ENCODE data around the gene HSD11B2. TPM values are rescaled to one million over a fixed set of nuclear protein-coding genes. Genes with fewer than 3 reads are reported as not detected.
A peak's percentile ranks its signal among the peaks of the same experiment; 100 is the strongest.

Gene HSD11B2
- total and polyA plus RNA-seq, 9 donors = 3.7 to 14.5 (median 7.7) TPM

DNA sequence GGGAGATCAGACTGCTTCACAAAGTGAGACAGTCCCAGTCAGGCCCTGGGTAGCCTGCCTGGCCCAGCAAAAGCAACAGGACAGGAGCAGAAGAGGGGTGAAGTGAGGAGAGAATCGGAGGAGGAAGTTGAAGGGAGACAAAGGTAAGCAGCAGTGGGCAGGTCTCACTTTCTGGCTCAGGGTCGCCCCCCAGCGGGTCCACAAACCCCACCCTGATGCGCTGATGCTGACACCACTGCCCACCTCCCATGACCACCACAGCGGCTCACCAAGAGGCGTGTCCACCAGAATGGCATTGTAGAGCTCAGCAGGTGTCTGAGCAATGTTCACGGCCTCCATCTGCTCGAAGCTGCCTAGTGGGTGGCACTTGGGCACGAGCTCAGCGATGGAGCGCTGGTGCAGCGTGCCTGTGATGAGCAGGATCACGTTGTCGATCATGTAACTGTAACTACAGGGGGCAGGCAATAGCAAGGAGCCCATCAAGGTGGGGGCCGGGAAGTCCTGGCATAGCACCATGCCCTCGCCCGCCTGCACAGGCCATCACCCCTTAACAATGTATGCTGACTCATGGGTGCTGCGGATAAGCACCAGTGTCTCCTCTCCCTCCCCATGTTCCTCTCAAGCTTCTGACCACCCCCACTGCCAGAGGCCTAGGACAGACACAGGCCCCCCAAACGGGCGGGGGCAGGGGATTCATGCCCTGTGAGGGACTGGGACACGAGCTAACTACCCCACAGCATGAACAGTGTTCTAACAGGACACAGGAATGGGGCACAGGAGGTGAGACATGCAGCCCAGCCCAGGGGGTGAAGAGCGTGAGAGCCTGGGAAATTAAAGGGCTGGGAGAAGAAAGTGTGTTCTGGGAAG is 13.6 kb downstream of the HSD11B2 start:
- Histone ChIP-seq H3K4me3 (ENCODE audit: low read length) (no peak overlapping the region), H3K27ac (ENCODE audit: low read length) (peak overlapping the region; percentile 32), H3K9me3 (replicated peaks; ENCODE audit: control insufficient read depth, low read depth, low read length) (no peaks in the 10 kb centered on the region), H3K4me1 (ENCODE audit: control insufficient read depth, insufficient read depth, low read length) (peaks cover 91% of the 10 kb centered on the region), H3K36me3 (ENCODE audit: control insufficient read depth, insufficient read depth, low read length) (peaks cover 7% of the 10 kb centered on the region), H3K27me3 (ENCODE audit: control insufficient read depth, insufficient read depth, low read length) (no peaks in the 10 kb centered on the region)
- DNase-seq = no peak
- WGBS (ENCODE audit: insufficient coverage) = 80% methylated on average over 20 of the region's 22 CpGs

DNA sequence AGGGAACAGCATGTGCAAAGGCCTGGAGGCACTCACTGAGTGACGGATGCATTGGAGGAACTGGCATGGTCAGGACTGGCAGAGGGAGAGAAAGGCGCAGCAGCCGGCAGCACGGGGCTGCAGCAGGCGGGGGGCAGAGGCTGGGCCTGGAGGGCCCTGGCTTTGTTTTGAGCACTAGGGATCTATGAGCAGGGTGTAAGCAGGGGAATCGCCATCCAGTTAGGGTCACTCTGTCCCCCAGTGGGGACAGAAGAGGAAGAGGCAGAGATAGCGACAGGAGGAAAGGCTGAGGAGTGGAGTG is 14.2 kb downstream of the HSD11B2 start:
- 86% methylated on average over 7 of the region's 7 CpGs for WGBS (ENCODE audit: insufficient coverage)
- H3K27ac ChIP-seq (ENCODE audit: low read length) = no peak overlapping the region
- H3K36me3 ChIP-seq (ENCODE audit: control insufficient read depth, insufficient read depth, low read length) = peaks cover 7% of the 10 kb centered on the region

DNA sequence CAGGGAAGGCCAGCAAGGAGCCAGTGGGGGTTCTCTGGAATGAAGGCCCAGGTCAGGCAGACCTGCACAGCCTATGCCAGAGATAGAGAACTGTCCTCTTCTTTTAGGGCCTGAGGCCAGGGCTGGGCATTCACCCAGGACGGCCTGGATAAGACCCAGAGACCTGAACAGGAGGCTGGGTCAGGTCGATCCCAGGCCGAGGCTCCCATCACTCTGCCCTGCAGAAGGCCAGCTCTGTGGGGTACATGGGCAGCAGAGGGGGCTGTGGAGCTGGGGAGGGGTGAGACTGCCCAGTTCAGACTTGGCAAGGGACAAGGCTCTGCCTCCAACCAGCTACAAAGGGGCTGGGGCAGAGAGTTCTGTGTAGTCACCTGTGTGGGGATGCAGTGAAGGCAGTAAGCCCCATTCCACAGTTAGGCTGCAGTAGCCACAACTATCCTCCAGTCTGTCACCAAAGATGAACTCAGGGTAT is 14.6 kb downstream of the HSD11B2 start:
- H3K27me3 ChIP-seq (ENCODE audit: control insufficient read depth, insufficient read depth, low read length) = no peaks in the 10 kb centered on the region
- peaks cover 98% of the 10 kb centered on the region for H3K4me1 ChIP-seq (ENCODE audit: control insufficient read depth, insufficient read depth, low read length)
- H3K9me3 ChIP-seq (replicated peaks; ENCODE audit: control insufficient read depth, low read depth, low read length) = no peaks in the 10 kb centered on the region
- H3K36me3 ChIP-seq (ENCODE audit: control insufficient read depth, insufficient read depth, low read length) = peaks cover 7% of the 10 kb centered on the region
- H3K27ac ChIP-seq (ENCODE audit: low read length) = no peak overlapping the region
- 78% methylated on average over 3 of the region's 3 CpGs for WGBS (ENCODE audit: insufficient coverage)
- no peak for DNase-seq
- no peak overlapping the region for H3K4me3 ChIP-seq (ENCODE audit: low read length)

More for the DNA sequence above, 14.2 kb downstream of the HSD11B2 start:
- no peaks in the 10 kb centered on the region for H3K27me3 ChIP-seq (ENCODE audit: control insufficient read depth, insufficient read depth, low read length)
- no peak for DNase-seq
- no peak overlapping the region for H3K4me3 ChIP-seq (ENCODE audit: low read length)
- peaks cover 97% of the 10 kb centered on the region for H3K4me1 ChIP-seq (ENCODE audit: control insufficient read depth, insufficient read depth, low read length)
- H3K9me3 ChIP-seq (replicated peaks; ENCODE audit: control insufficient read depth, low read depth, low read length) = no peaks in the 10 kb centered on the region

DNA sequence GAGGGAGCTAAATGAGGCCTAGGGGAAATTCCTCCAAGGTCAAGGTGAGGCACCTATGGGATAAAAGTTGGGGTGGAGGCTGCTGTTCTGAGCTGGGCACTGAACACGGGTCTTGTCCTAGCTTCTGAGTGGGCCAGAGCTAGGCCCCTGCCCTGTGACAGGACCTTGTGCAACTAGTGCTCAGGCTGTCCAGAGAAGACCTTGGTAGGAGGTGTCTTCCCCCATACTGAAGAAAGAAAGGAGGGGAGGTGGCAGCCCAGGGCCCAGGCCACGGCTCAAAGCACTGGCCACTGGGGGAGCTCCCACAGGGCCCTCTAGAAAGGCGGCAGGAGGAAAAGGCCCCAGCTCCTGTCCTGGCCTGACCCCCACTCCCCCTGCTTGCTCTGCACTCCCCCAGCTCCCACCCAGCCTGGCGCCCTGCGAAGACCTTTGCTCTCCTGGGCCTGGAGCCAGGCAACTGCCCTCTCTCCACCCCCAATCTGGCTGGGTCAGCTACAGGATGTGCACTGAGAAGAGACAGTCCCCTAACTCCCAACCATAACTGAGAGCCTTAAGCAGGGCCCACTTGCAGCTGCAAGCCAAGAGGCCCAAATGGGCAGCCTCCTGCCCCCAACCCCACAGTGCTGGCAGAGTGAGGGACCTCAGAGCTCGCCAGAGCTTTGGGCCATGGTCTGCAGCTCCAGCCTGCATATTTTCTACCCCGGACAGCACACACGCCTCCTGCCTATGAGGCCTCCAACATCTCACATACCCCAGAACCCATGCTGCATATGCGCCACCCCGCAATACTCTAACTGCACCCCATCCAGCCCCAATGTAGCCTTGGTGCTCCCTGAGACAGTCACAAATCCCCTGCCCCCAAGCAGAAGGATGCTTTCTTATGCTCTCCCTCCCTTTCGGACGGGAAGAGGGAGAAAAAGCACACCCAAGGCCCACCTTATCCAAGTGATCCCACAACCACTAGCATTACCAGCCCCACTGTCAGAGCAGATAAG is 15.3 kb downstream of the HSD11B2 start:
- no peak overlapping the region for H3K27ac ChIP-seq (ENCODE audit: low read length)

DNA sequence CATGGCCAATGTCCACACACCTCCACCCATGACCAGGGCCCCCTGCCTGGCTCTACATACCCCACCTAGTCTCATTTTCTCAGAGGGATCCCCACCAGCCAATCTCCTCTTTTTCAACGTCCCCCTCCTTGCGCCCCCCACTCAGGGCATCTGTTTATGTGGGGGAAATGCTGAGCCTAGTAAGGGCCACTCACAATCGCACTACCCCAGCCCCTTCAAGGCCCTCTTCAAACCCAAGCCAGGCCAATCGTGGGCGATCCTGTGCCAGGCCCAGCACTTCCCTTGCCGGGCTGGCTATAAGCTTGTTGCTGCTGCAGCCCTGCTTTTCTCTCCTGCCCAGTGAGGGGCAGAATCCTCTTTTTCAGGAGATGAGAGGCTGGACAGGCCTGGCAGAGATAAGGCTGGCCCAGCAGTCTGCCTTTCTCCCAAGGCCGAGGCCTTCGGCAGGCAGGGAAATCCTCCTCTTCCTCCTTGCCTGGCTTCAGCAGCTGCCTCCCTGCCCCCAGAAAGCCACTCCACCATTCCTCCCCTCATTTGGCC is 16.1 kb downstream of the HSD11B2 start:
- DNase-seq = no peak
- WGBS (ENCODE audit: insufficient coverage) = 70% methylated on average over 3 of the region's 8 CpGs
- H3K4me1 ChIP-seq (ENCODE audit: control insufficient read depth, insufficient read depth, low read length) = peaks cover 98% of the 10 kb centered on the region
- H3K9me3 ChIP-seq (replicated peaks; ENCODE audit: control insufficient read depth, low read depth, low read length) = no peaks in the 10 kb centered on the region
- peak overlapping the region; percentile 52 for H3K27ac ChIP-seq (ENCODE audit: low read length)
- H3K27me3 ChIP-seq (ENCODE audit: control insufficient read depth, insufficient read depth, low read length) = no peaks in the 10 kb centered on the region
- no peak overlapping the region for H3K4me3 ChIP-seq (ENCODE audit: low read length)
- peaks cover 15% of the 10 kb centered on the region for H3K36me3 ChIP-seq (ENCODE audit: control insufficient read depth, insufficient read depth, low read length)

More for the DNA sequence above, 15.3 kb downstream of the HSD11B2 start:
- DNase-seq = peak; percentile 57
- H3K9me3 ChIP-seq (replicated peaks; ENCODE audit: control insufficient read depth, low read depth, low read length) = no peaks in the 10 kb centered on the region
- no peak overlapping the region for H3K4me3 ChIP-seq (ENCODE audit: low read length)
- H3K27me3 ChIP-seq (ENCODE audit: control insufficient read depth, insufficient read depth, low read length) = no peaks in the 10 kb centered on the region
- H3K4me1 ChIP-seq (ENCODE audit: control insufficient read depth, insufficient read depth, low read length) = peaks cover 98% of the 10 kb centered on the region
- 70% methylated on average over 11 of the region's 12 CpGs for WGBS (ENCODE audit: insufficient coverage)
- peaks cover 12% of the 10 kb centered on the region for H3K36me3 ChIP-seq (ENCODE audit: control insufficient read depth, insufficient read depth, low read length)

DNA sequence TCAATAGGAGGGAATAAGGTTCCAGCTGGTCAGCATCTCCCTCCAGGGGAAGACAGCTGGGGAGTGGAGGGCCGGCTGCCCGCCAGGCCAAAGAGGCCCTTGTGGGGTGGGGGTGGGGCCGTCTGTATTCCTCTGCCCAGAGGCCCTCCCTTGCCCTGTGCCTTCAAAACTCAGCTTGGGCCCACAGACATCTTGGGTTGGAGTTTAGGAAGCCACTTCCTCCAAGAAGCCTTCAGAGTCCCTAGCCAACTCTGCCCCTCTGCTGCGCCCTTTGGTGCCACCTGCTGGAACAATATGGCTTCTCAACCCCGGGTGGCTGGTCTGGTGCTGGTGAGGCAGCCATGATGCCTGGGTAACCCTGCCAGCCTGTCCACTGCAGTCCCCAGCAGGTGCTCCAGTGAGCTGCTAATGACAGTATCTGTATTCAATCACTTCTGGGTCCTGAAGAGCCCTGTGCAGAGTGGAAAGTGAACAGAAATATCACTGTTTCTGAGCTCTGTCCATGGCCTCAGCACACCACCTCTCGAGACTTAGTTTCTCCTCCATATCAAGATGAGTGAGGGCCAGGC is 16.7 kb downstream of the HSD11B2 start:
- no peak overlapping the region for H3K4me3 ChIP-seq (ENCODE audit: low read length)
- peaks cover 98% of the 10 kb centered on the region for H3K4me1 ChIP-seq (ENCODE audit: control insufficient read depth, insufficient read depth, low read length)
- 61% methylated on average over 2 of the region's 6 CpGs for WGBS (ENCODE audit: insufficient coverage)
- no peaks in the 10 kb centered on the region for H3K9me3 ChIP-seq (replicated peaks; ENCODE audit: control insufficient read depth, low read depth, low read length)
- peak overlapping the region; percentile 52 for H3K27ac ChIP-seq (ENCODE audit: low read length)
- DNase-seq = peak; percentile 85
- peaks cover 20% of the 10 kb centered on the region for H3K36me3 ChIP-seq (ENCODE audit: control insufficient read depth, insufficient read depth, low read length)
- no peaks in the 10 kb centered on the region for H3K27me3 ChIP-seq (ENCODE audit: control insufficient read depth, insufficient read depth, low read length)

DNA sequence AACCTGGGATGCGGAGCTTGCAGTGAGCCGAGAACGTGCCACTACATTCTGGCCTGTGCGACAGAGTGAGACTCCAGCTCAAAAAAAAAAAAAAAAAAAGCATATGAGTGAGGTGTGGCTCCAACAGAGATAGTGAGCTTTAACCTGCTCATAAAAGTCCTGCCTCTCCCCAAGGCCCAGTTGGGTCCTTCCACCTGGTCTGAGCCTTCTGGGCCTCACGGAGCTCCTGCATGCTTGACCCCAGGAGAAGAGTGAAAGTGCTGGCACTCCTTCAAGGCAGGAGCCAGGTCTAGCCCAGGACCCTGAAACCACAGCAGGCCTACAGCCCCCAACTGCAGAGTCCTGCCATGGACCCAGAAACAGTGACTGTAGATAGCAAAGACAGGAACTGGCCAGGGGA is 17.7 kb downstream of the HSD11B2 start:
- no peak overlapping the region for H3K4me3 ChIP-seq (ENCODE audit: low read length)
- WGBS (ENCODE audit: insufficient coverage) = 90% methylated on average over 1 of the region's 5 CpGs
- H3K4me1 ChIP-seq (ENCODE audit: control insufficient read depth, insufficient read depth, low read length) = peaks cover 92% of the 10 kb centered on the region
- no peaks in the 10 kb centered on the region for H3K9me3 ChIP-seq (replicated peaks; ENCODE audit: control insufficient read depth, low read depth, low read length)
- no peak for DNase-seq
- H3K27ac ChIP-seq (ENCODE audit: low read length) = no peak overlapping the region
- H3K36me3 ChIP-seq (ENCODE audit: control insufficient read depth, insufficient read depth, low read length) = peaks cover 30% of the 10 kb centered on the region
- no peaks in the 10 kb centered on the region for H3K27me3 ChIP-seq (ENCODE audit: control insufficient read depth, insufficient read depth, low read length)

DNA sequence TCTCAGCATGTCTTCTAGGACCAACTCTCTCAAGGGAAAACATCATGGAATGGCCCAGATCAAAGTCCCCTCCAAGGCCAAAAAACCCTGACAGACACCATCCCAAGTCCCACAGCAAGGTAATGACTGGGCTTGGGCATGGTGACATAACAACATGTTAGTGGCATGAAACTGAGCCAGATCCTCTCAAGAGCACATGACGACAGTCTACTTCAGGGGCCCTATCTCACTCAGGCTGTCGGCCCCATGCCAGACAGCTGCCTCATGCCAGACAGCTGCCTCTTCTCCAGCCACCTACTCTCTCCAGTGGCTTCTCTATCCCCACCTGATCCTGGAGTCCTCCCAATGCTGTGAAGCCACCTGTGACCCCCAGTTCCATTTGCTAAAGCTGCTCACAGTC is 18.4 kb downstream of the HSD11B2 start:
- Histone ChIP-seq H3K27me3 (ENCODE audit: control insufficient read depth, insufficient read depth, low read length) (no peaks in the 10 kb centered on the region), H3K9me3 (replicated peaks; ENCODE audit: control insufficient read depth, low read depth, low read length) (no peaks in the 10 kb centered on the region), H3K4me3 (ENCODE audit: low read length) (no peak overlapping the region), H3K36me3 (ENCODE audit: control insufficient read depth, insufficient read depth, low read length) (peaks cover 30% of the 10 kb centered on the region), H3K27ac (ENCODE audit: low read length) (peak overlapping the region; percentile 13), H3K4me1 (ENCODE audit: control insufficient read depth, insufficient read depth, low read length) (peaks cover 85% of the 10 kb centered on the region)
- 55% methylated on average over 2 of the region's 2 CpGs for WGBS (ENCODE audit: insufficient coverage)
- DNase-seq = peak; percentile 63

DNA sequence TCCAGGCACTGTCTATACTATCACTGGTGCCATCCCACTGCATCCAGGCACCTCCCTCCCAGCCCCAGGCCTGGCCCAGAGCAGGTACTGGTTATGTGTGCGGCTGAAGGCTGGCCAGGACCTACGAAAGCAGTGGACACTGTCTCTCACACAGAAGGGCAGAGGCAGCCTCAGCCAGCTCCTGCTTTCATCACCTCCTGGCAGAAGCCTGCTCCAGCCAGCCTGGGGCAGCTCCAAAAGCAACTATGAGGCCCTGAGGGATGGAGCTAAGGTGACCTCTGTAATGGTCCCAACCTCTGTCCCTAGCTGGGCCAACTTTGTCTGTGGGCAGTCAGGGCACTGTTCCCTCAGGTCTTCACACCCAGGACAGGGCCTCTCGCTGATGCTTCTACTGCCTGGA is 18.8 kb downstream of the HSD11B2 start:
- Histone ChIP-seq H3K27ac (ENCODE audit: low read length) (peak overlapping the region; percentile 13), H3K36me3 (ENCODE audit: control insufficient read depth, insufficient read depth, low read length) (peaks cover 30% of the 10 kb centered on the region), H3K4me1 (ENCODE audit: control insufficient read depth, insufficient read depth, low read length) (peaks cover 81% of the 10 kb centered on the region), H3K4me3 (ENCODE audit: low read length) (no peak overlapping the region), H3K9me3 (replicated peaks; ENCODE audit: control insufficient read depth, low read depth, low read length) (no peaks in the 10 kb centered on the region), H3K27me3 (ENCODE audit: control insufficient read depth, insufficient read depth, low read length) (no peaks in the 10 kb centered on the region)
- DNase-seq = no peak
- WGBS (ENCODE audit: insufficient coverage) = 71% methylated on average over 3 of the region's 3 CpGs

All from muscle of leg (tissue), 11 donors.